Thymus (tissue), 11 donors: ENCODE measurements around the gene CCR5. TPM values are rescaled to one million over a fixed set of nuclear protein-coding genes. Genes with fewer than 3 reads are reported as not detected.
A peak's percentile ranks its signal among the peaks of the same experiment; 100 is the strongest.
"Not testable (repeated sequence)": the region's sequence is repeated elsewhere in the genome, so short reads cannot be mapped to it uniquely, and the experiment has no call there.

Experiments used
- DNase-seq, 9 donors: peaks; one replicate each; pipeline ENCODE4 v3.0.0-alpha.2; 2013; ENCODE audit warnings: low spot score in 9 of 9, low read depth in 6 of 9, missing footprints in 1 of 9
- H3K27ac ChIP-seq, 2 donors: one replicate each; pipeline ENCODE4 v1.5.1; 2013; ENCODE audit warnings: control low read depth in 1 of 2, low read depth in 1 of 2, low read length in 1 of 2, mild to moderate bottlenecking in 1 of 2, moderate library complexity in 1 of 2
- H3K27me3 ChIP-seq, 2 donors: one replicate each; pipeline ENCODE4 v1.5.1; 2013; ENCODE audit warnings: low read length in 1 of 2; ENCODE audit not compliant: control insufficient read depth in 2 of 2, insufficient read depth in 1 of 2
- H3K36me3 ChIP-seq, 2 donors: one replicate each; pipeline ENCODE4 v1.5.1; 2013; ENCODE audit warnings: low read length in 1 of 2, mild to moderate bottlenecking in 1 of 2, moderate library complexity in 1 of 2; ENCODE audit not compliant: control insufficient read depth in 2 of 2, insufficient read depth in 2 of 2
- H3K4me1 ChIP-seq, 2 donors: one replicate each; pipeline ENCODE4 v1.5.1; 2013; ENCODE audit warnings: low read length in 2 of 2; ENCODE audit not compliant: control insufficient read depth in 2 of 2, insufficient read depth in 2 of 2
- H3K4me3 ChIP-seq, 2 donors: one replicate each; pipeline ENCODE4 v1.5.1; 2013; ENCODE audit warnings: low read length in 2 of 2, control low read depth in 1 of 2, mild to moderate bottlenecking in 1 of 2
- H3K9me3 ChIP-seq, 2 donors: one replicate each; pipeline ENCODE4 v1.5.1; 2013; ENCODE audit warnings: low read length in 1 of 2, mild to moderate bottlenecking in 1 of 2; ENCODE audit not compliant: control insufficient read depth in 2 of 2, insufficient read depth in 1 of 2
- WGBS: extraction: QIAGEN DNeasy Blood & Tissue Kit; methylation state at CpG from one replicate; pipeline ENCODE4 v1.1.7; 2013; 5-methylcytosine and 5-hydroxymethylcytosine counted together
- polyA plus RNA-seq: library from polyadenylated mRNA; stranded (reverse); fragments of 200-250 nt; gene quantifications from one replicate; pipeline ENCODE4 v1.2.3, GENCODE V29; 2013
- total RNA-seq: library from RNA; stranded (reverse); fragments of 120-200 nt; gene quantifications from one replicate; pipeline ENCODE4 v1.2.4, GENCODE V29; 2013
- donor health status: healthy.

CCR5 gene
- total and polyA plus RNA-seq, 2 donors, result 1.2 to 5.2 TPM

GRCh38 chr3:46375218-46375617 is 4.5 kb downstream of the CCR5 start:
- no peaks in the 10 kb centered on the region for H3K9me3 ChIP-seq
- DNase-seq, result no peak
- H3K27me3 ChIP-seq, result no peaks in the 10 kb centered on the region
- H3K27ac ChIP-seq, result peak overlapping the region in 1 of 2 donors; percentile 15
- no peak overlapping the region for H3K4me3 ChIP-seq
- no peaks in the 10 kb centered on the region for H3K36me3 ChIP-seq
- whole genome bisulfite sequencing, result 86% methylated on average over 2 of the region's 2 CpGs
- H3K4me1 ChIP-seq, result peaks cover 0 to 56% of the 10 kb centered on the region in 2 donors

- Histone ChIP-seq H3K27ac (peak overlapping the region in 1 of 2 donors; percentile 15), H3K27me3 (no peaks in the 10 kb centered on the region), H3K36me3 (no peaks in the 10 kb centered on the region), H3K4me3 (no peak overlapping the region), H3K9me3 (no peaks in the 10 kb centered on the region), H3K4me1 (peaks cover 2 to 58% of the 10 kb centered on the region in 2 donors)
- 0% methylated on average over 2 of the region's 2 CpGs for WGBS
- DNase-seq, result peak in 2 of 9 donors; percentile 21 to 68
Measured at GRCh38 chr3:46375814-46376213, 5.1 kb downstream of the CCR5 start.

GRCh38 chr3:46378426-46378942 is 7.7 kb downstream of the CCR5 start:
- no peaks in the 10 kb centered on the region for H3K36me3 ChIP-seq
- peak in 6 of 9 donors; percentile 55 to 83 (median 61) for DNase-seq
- no peak overlapping the region for H3K27ac ChIP-seq
- H3K27me3 ChIP-seq, result no peaks in the 10 kb centered on the region
- H3K4me1 ChIP-seq, result peaks cover 3 to 53% of the 10 kb centered on the region in 2 donors
- 51% methylated on average over 8 of the region's 8 CpGs for WGBS
- no peaks in the 10 kb centered on the region for H3K9me3 ChIP-seq
- H3K4me3 ChIP-seq, result no peak overlapping the region

- H3K27ac ChIP-seq, result peak overlapping the region; percentile 8 to 48
- no peaks in the 10 kb centered on the region for H3K9me3 ChIP-seq
- H3K4me1 ChIP-seq, result peaks cover 3 to 52% of the 10 kb centered on the region in 2 donors
- WGBS, result 81% methylated on average over 8 of the region's 8 CpGs
- no peaks in the 10 kb centered on the region for H3K27me3 ChIP-seq
- DNase-seq, result peak in 1 of 9 donors; percentile 51
- no peaks in the 10 kb centered on the region for H3K36me3 ChIP-seq
- H3K4me3 ChIP-seq, result no peak overlapping the region
Measured at GRCh38 chr3:46380471-46381221, 9.9 kb downstream of the CCR5 start.

GRCh38 chr3:46381625-46382024 is 10.9 kb downstream of the CCR5 start:
- DNase-seq, result no peak
- Histone ChIP-seq H3K9me3 (no peaks in the 10 kb centered on the region), H3K27me3 (no peaks in the 10 kb centered on the region), H3K4me1 (peaks cover 3 to 53% of the 10 kb centered on the region in 2 donors), H3K27ac (no peak overlapping the region), H3K4me3 (no peak overlapping the region), H3K36me3 (no peaks in the 10 kb centered on the region)
- 94% methylated on average over 3 of the region's 3 CpGs for WGBS

GRCh38 chr3:46383211-46383950 is 12.6 kb downstream of the CCR5 start:
- DNase-seq, result no peak
- peak overlapping the region in 1 of 2 donors; percentile 26 for H3K27ac ChIP-seq
- peaks cover 0 to 4% of the 10 kb centered on the region in 2 donors for H3K9me3 ChIP-seq
- no peak overlapping the region for H3K4me3 ChIP-seq
- no peaks in the 10 kb centered on the region for H3K27me3 ChIP-seq
- WGBS, result 55% methylated on average over 6 of the region's 6 CpGs
- H3K36me3 ChIP-seq, result no peaks in the 10 kb centered on the region
- peaks cover 3 to 46% of the 10 kb centered on the region in 2 donors for H3K4me1 ChIP-seq

GRCh38 chr3:46383951-46384330 is 13.2 kb downstream of the CCR5 start:
- Histone ChIP-seq H3K4me1 (peaks cover 3 to 43% of the 10 kb centered on the region in 2 donors), H3K27ac (peak overlapping the region in 1 of 2 donors; percentile 26), H3K27me3 (no peaks in the 10 kb centered on the region), H3K9me3 (peaks cover 0 to 4% of the 10 kb centered on the region in 2 donors), H3K36me3 (no peaks in the 10 kb centered on the region), H3K4me3 (no peak overlapping the region)
- no peak for DNase-seq
- WGBS, result 29% methylated on average over 5 of the region's 5 CpGs

GRCh38 chr3:46386205-46386604 is 15.5 kb downstream of the CCR5 start:
- peak overlapping the region; percentile 33 to 68 for H3K27ac ChIP-seq
- H3K9me3 ChIP-seq, result peaks cover 0 to 4% of the 10 kb centered on the region in 2 donors
- H3K4me1 ChIP-seq, result peaks cover 0 to 31% of the 10 kb centered on the region in 2 donors
- WGBS, result 9% methylated on average over 4 of the region's 4 CpGs
- no peaks in the 10 kb centered on the region for H3K27me3 ChIP-seq
- peak in 1 of 9 donors; percentile 62 for DNase-seq
- no peak overlapping the region for H3K4me3 ChIP-seq
- H3K36me3 ChIP-seq, result no peaks in the 10 kb centered on the region

GRCh38 chr3:46388847-46389246 is 18.1 kb downstream of the CCR5 start:
- not testable (repeated sequence) for H3K27ac ChIP-seq, H3K36me3 ChIP-seq, H3K27me3 ChIP-seq, H3K4me3 ChIP-seq, H3K9me3 ChIP-seq, DNase-seq
- WGBS, result 97% methylated on average over 4 of the region's 4 CpGs
- peaks cover 0 to 21% of the 10 kb centered on the region in 2 donors for H3K4me1 ChIP-seq
